ENCODE data around the gene EFCAB14. TPM values are rescaled to one million over a fixed set of nuclear protein-coding genes. Genes with fewer than 3 reads are reported as not detected.
"Not testable (repeated sequence)": the region's sequence is repeated elsewhere in the genome, so short reads cannot be mapped to it uniquely, and the experiment has no call there.

Gene EFCAB14
- total RNA-seq, 3 donors from 2014 or later = 115 to 137 (median 122) TPM

GRCh38 chr1:46725736-46726108 lies 6.8 kb upstream of the EFCAB14 start:
- DNase-seq = no peak
- Histone ChIP-seq H3K36me3 (ENCODE audit: low read depth) (no peaks in the 10 kb centered on the region), H3K4me3 (no peak overlapping the region), H3K9me3 (no peaks in the 10 kb centered on the region), H3K4me1 (ENCODE audit: low read depth) (no peaks in the 10 kb centered on the region)
- no peak for ATAC-seq
- intact Hi-C loops (cut with DNase I, micrococcal nuclease) = loop anchor here in 1 of 2 donors (5.0 to 10.0 kb wide), 2 partner anchors 101 to 193 kb away; no protein-coding TSS in a partner anchor
- TF ChIP-seq, protein P1, sequence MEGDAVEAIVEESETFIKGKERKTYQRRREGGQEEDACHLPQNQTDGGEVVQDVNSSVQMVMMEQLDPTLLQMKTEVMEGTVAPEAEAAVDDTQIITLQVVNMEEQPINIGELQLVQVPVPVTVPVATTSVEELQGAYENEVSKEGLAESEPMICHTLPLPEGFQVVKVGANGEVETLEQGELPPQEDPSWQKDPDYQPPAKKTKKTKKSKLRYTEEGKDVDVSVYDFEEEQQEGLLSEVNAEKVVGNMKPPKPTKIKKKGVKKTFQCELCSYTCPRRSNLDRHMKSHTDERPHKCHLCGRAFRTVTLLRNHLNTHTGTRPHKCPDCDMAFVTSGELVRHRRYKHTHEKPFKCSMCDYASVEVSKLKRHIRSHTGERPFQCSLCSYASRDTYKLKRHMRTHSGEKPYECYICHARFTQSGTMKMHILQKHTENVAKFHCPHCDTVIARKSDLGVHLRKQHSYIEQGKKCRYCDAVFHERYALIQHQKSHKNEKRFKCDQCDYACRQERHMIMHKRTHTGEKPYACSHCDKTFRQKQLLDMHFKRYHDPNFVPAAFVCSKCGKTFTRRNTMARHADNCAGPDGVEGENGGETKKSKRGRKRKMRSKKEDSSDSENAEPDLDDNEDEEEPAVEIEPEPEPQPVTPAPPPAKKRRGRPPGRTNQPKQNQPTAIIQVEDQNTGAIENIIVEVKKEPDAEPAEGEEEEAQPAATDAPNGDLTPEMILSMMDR (IDR thresholded peaks at IDR 0.05) = no peak

DNA sequence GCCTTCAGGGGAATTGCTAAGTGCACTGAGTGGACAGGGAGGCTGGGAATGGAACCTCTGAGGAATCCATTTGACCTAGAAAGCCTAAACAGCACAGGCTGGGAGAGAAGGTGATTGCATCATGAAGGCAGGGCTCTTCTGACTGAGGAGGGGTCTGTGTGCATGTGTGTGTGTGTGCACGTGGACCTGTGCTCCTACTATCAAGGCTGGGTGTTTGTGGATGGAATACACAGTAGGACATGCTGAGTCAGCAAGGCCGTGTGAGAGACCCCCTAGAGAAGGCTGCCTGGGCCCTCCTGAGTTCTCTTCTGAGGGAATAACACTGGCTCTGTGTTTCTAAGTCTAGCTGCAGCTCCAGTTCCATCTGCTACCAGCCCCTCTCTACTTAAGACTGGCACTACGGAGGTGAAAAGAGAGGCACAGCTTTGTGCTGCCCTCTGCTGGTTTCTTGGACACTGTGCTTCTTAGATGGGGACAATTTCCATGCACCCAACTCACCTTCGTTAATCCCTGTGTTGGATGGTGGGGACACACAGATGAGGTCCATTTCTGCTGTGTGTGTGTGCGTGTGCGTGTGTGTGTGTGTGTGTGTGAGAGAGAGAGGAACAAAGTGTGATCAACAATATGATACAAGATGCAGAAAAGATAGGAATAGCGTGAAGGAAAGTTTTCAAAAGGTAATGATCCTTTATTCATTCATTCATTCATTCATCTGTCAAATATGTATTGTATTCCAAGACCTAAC lies 6.2 kb upstream of the EFCAB14 start:
- no peak overlapping the region for H3K4me3 ChIP-seq
- DNase-seq (peak; percentile 44 to 88 (median 63)), ATAC-seq (peak; percentile 97)
- no peaks in the 10 kb centered on the region for H3K9me3 ChIP-seq
- H3K4me1 ChIP-seq (ENCODE audit: low read depth) = no peaks in the 10 kb centered on the region
- intact Hi-C loops (cut with DNase I, micrococcal nuclease) = loop anchor here in 1 of 2 donors (5.0 to 10.0 kb wide), 2 partner anchors 100 to 193 kb away; no protein-coding TSS in a partner anchor
- TF ChIP-seq, protein P1 (IDR thresholded peaks at IDR 0.05) = peak; percentile 58
- H3K36me3 ChIP-seq (ENCODE audit: low read depth) = no peaks in the 10 kb centered on the region

DNA sequence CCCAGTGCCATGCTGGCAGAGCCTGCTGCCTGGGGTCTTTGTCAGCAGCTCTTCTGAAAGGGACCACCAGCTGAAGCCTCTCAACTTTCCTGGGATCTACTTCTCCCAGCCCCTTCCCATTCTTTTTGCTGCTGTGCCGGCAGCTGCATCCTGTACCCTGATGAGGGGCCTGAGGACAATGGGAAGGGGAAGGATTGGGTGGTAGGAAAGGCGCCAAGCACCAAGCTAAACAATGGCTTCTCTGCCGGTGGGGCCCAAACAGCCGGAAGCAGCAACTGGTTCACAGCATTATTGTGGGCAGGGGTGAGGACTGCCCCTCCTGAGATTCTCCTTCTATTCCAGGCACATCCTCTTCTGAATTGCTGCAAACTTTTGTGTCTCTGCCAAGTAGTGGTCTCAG lies 5.0 kb upstream of the EFCAB14 start:
- peaks cover 8% of the 10 kb centered on the region for H3K4me1 ChIP-seq (ENCODE audit: low read depth)
- H3K9me3 ChIP-seq = no peaks in the 10 kb centered on the region
- no peak for DNase-seq
- H3K4me3 ChIP-seq = no peak overlapping the region
- no peak for ATAC-seq
- TF ChIP-seq, protein P1 (IDR thresholded peaks at IDR 0.05) = no peak
- intact Hi-C loops (cut with DNase I, micrococcal nuclease) = loop anchor here in 1 of 2 donors (10.0 kb wide), 1 partner anchor 99 kb away; no protein-coding TSS in a partner anchor
- no peaks in the 10 kb centered on the region for H3K36me3 ChIP-seq (ENCODE audit: low read depth)

- intact Hi-C loops (cut with DNase I, micrococcal nuclease) = loop anchor here in 1 of 2 donors (10.0 kb wide), 1 partner anchor 97 kb away; no protein-coding TSS in a partner anchor
- Histone ChIP-seq H3K4me1 (ENCODE audit: low read depth) (peaks cover 24% of the 10 kb centered on the region), H3K36me3 (ENCODE audit: low read depth) (no peaks in the 10 kb centered on the region), H3K4me3 (no peak overlapping the region), H3K9me3 (no peaks in the 10 kb centered on the region)
- DNase-seq (no peak), ATAC-seq (no peak)
- TF ChIP-seq, protein P1 (IDR thresholded peaks at IDR 0.05) = no peak
Observed at GRCh38 chr1:46721686-46722205, 2.8 kb upstream of the EFCAB14 start.

- no peaks in the 10 kb centered on the region for H3K9me3 ChIP-seq
- intact Hi-C loops (cut with DNase I, micrococcal nuclease) = loop anchor here in 1 of 2 donors (10.0 kb wide), 1 partner anchor 96 kb away; no protein-coding TSS in a partner anchor
- TF ChIP-seq, protein P1 (IDR thresholded peaks at IDR 0.05) = no peak
- H3K4me3 ChIP-seq = no peak overlapping the region
- no peak for ATAC-seq
- DNase-seq = no peak
- H3K4me1 ChIP-seq (ENCODE audit: low read depth) = peaks cover 29% of the 10 kb centered on the region
- H3K36me3 ChIP-seq (ENCODE audit: low read depth) = no peaks in the 10 kb centered on the region
Observed at GRCh38 chr1:46721204-46721603, 2.3 kb upstream of the EFCAB14 start.

DNA sequence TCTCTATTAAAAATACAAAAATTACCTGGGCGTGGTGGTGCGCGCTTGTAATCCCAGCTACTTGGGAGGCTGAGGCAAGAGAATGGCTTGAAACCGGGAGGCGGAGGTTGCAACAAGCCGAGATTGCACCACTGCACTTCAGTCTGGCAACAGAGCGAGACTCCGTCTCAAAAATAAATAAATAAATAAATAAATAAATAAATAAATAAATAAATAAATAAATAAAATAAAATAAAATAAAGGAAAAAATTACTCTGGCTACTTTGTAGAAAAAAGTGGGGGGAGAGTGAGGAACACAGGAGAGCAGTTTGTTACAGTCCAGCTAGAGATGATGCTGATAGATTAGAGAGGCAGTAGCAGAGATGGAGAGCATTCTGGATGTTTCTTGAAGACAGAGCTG lies 1.4 kb upstream of the EFCAB14 start:
- H3K36me3 ChIP-seq (ENCODE audit: low read depth); H3K4me3 ChIP-seq; H3K9me3 ChIP-seq; ATAC-seq: not testable (repeated sequence)
- peaks cover 30% of the 10 kb centered on the region for H3K4me1 ChIP-seq (ENCODE audit: low read depth)
- intact Hi-C loops (cut with DNase I, micrococcal nuclease) = loop anchor here in 1 of 2 donors (10.0 kb wide), 1 partner anchor 96 kb away; no protein-coding TSS in a partner anchor
- DNase-seq = peak in 1 of 3 donors; percentile 15
